DMS153 (cell line): ENCODE data around the gene GLI1.
"Not testable (repeated sequence)": the region's sequence is repeated elsewhere in the genome, so short reads cannot be mapped to it uniquely, and the experiment has no call there.

ENCODE experiments used
- DNase-seq: peaks from one replicate; lab custom pipeline; 2025; lab: John Stamatoyannopoulos, UW

GLI1 gene

DNA sequence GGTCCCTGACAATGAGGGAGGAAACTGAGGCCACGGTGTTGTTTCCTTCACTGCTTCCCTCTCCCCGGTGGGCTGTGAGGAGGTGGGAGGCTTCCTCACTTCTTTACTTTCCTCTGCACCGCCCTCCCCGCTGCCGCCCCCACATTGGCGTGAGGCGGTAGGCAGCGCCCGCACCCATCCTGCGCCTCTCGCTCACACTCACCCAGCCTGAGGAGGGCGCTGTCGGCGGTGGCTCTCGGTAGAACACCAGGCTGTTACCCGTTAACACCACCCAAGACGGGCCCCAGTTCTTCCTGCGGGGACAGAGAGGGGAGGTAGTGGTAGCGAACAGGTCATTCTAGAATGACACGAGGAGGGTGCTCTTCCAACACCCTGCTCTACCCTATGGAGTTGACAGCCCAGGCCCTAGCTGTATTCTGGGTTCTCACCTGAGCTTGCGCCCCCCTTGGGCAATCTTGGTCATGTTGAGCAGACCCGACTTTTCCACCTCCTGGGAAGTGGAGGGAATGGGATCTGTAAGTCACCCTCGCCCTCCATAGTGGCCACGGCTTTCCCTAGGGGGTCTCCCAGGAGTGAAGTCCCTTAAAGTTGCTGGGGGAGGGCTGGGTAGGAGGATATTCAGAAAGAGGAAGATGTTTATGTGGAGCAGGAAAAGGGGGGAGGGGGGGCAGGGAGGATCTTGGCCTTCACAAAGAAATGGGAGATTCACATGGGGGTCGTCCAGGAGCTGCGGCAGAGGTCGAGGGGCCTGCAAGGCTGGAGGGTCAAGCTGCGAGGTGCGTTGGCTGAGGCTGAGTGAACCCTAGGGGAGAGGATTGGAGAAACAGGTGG is 16.8 kb downstream of the GLI1 start:
- DNase-seq = no peak

DNA sequence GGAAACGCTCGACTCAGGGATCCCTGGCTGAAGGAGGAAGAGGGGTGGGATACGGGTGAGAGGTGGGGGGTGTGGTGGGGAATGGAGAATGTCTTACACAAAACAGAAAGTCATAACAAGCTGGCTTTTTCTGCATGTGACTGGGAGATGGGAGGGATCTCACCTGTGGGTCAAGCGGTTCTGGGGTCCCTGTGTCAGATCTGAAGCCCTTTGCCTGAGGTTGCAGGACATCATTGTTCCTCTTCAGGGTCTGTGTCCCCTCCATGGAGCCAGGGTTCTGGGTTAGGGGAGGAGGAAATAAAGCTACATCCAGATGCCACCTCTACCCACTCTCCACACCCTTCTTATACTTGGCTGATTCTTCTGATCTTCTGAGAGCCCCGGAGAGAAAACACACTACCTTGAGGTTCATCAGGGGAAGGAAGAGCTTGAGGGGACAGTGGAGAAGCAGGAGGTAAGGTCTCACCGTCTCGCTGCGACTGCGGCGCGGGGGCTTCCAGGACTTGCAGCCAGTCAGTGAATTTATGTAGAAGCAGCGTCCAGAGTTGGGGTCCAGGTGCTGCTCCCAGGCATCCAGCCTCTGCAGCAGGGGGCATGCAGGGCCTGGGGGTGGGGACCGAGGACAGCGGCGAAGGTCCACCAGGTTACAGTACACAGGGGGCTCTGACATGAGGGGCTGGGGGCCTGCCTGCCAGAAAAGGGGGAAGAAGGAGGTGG is 17.6 kb downstream of the GLI1 start:
- DNase-seq = no peak

DNA sequence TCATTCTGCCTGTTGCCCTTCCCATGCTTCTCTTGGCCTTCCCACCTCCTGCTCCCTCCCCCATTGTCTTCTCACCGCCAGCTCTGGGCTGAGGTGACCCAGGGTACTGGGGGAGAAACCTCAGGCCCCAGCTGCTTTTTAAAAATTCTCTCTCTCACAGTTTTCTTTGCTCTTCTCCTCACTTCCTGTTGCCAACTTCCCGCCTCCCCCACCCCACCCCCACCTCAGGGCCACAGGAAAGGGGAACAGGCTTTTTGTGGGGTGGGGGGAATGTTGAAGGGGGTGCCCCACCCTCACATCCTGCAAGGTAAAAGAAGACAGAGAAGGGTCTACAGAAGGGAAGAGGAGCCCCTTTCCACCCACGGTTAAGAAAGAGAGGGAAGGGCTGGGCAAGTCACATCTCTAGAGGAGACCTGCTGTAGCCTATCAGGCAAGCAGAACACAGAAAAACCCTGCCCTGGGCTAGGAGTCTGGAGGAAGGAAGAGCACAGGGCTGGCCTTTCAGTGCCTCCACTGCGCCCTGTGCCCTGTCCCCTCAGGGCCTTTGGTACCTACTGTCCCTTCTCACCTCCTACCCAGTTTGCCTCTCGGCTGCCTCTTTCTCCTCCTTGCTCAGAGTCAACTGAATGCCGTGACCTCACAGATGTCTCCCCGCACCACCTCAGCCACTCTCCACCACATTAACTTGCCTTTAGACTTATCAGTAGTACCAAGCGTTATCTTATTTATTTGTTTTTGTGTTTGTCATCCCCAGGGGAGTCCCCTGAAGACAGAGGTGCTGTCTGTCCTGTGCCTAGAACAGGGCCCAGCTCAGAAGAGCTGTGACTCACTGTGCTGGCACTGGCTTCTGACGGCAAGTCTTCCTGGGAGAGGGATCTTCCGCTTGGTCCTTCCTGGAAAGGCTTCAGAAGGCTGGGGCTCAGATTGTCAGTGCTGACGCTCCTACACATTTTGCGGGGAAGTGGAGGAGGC is 18.4 kb downstream of the GLI1 start:
- DNase-seq = no peak

DNA sequence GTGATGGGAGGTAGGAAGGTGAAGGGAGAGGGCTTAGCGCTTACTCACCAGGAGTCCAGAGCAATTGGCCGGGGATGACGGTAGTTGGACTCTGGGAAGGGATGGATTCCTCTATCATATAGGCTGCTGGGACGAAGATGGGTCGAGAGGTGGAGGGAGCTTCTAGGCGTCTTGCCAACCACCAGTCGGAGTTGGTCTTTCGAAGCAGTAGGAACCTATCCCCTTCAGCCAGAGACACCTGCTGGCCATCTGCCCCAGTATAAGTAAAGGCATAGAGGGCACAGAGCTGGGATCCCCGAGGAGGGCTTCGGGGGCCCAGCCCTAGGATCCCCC is 19.4 kb downstream of the GLI1 start:
- DNase-seq = no peak

DNA sequence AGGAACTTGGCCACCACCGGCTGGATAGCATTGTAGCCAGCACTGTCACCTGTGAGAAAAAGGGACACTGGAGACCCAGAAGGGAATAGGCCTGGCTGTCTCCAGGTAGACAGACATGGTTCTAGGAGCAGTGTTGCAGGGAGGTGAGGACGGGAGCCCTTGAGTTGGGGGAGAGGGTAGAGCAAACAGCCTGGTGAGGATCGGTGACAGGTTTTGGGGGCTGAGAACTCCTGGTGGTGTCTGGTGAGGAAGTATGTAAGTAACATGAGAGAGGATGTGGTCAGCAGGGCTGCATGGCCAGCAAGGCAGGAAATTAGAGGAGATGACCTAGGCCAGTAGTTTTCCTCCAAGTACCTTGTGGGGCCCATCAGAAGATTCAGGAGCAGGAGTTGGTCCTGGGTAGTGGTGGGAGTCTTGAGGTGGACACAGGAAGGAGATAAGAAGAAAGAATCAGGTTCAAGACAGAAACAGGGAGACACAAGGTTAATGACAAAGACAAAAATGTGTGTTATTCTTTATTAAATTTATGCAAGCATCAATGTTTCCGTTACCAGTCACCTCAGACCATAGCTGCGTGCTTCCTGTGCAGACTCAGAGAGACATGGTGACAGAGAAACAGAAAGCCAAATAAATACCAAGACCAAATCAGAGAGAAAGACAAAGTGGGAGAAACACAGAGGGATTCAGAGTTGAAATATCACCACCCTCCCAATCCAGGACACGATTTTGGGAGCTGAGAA is 20.0 kb downstream of the GLI1 start, which contains the start of gene ARHGAP9:
ARHGAP9 (minus strand) TSS at position 491 of the 740 bp plus-strand sequence; CDS start at position 31, 460 bp downstream.
- DNase-seq = no peak

DNA sequence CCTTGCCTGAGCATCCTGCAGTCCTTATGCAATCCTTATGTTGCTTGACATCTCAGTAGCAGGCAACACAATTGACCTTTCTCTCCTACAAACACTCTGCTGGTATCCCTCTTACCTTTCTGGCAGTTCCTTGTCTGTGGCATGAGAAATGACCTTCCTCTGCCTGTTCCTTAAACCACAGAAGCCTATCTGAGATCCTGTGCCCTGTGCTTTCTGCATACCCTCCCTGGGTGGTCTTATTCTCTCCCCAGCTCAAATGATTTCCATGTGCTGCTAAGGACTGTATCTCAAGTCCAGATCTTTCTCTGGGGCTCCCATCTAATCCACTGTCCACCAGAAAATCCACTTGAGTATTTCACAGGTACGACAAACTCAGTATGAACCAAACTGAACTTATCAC is 22.1 kb downstream of the GLI1 start:
- DNase-seq = no peak

DNA sequence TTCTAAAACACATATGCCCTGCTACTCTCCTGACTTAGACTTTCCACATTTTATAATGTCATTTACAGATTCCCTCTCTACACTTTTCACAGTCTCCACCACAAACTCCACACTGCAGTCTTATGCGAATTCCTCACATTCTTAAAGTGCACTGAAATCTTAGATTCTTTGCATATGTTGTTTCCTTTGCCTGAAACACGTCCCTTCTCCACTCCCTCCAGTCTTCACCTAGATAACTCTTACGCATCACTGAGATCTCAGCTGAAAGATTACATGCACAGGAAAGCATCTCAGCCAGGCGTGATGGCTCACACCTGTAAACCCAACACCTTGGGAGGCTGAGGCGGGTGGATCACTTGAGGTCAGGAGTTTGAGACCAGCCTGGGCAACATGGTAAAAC is 23.9 kb downstream of the GLI1 start:
- no peak for DNase-seq

DNA sequence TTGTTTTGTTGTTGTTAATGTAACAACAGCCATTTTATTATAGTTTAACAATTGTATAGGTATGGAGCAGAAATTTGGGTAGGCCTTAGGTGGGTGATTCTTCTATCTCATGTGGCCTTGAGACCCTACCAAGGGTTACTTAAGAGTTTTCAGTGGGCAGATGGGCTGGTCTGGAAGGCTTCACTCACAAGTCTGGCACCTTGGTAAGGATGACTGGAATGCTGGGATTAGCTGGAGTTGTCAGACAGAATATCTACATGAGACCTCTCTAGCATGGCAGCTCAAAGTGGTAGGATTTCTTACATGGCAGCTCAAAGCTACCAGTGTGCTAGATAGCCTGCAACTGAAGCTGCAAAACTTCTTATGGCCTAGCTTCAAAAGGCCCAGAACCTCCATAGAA is 26.1 kb downstream of the GLI1 start:
- DNase-seq = no peak

DNA sequence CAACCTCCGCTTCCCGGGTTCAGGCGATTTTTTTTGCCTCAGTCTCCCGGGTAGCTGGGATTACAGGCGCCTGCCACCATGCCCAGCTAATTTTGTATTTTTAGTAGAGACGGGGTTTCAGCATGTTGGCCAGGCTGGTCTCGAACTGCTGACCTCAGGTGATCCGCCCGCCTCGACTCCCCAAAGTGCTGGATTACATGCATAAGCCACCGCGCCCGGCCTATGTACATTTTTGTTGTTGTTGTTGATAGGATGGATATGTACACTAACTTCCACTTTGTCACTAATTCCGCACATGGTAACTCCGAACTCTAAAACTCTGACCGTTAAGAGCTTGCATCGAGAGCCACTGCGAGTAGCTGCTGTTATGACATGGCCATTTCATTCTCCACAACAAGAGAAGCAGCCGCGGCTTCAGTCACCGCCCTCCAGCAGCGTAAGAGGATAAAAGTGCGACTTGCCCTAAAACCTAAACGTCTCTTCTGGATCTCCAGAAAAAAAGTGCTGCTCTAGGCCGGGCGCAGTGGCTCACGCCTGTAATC is 27.5 kb downstream of the GLI1 start:
- DNase-seq = no peak

DNA sequence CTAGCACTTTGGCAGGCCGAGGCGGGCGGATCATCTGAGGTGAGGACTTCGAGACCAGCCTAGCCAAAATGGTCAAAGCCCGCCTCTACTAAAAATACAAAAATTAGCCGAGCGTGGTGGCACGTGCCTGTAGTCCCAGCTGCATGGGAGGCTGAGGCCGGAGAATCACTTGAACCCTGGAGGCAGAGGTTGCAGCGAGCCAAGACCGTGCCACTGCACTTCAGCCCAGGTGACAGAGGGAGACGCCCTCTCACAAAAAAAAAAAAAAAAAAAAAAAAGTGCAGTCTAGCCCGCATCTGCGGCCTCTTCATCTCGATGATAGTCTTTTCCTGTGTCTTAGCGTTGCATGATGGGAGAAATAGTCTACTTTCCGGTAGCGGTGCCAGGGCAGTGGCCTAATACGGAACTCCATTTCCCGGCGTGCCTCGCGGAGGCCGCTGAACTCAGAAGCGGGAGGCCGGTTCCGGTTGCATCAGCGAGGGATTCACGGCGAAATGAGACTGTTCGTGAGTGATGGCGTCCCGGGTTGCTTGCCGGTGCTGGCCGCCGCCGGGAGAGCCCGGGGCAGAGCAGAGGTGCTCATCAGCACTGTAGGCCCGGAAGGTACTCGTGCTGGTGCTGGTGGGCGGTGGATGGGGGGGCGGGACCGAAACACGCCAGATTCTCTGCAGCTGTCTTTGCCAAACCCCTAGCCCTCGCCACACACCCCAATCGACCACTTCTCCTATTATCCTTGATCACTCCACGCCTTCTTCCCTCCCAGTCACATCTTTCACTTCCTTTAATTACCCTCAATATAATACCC is 28.2 kb downstream of the GLI1 start, which contains the start of gene MARS1:
MARS1 (plus strand) TSS at position 472 of the 805 bp plus-strand sequence; CDS start at position 495, 23 bp downstream.
- peak; percentile 97 for DNase-seq

DNA sequence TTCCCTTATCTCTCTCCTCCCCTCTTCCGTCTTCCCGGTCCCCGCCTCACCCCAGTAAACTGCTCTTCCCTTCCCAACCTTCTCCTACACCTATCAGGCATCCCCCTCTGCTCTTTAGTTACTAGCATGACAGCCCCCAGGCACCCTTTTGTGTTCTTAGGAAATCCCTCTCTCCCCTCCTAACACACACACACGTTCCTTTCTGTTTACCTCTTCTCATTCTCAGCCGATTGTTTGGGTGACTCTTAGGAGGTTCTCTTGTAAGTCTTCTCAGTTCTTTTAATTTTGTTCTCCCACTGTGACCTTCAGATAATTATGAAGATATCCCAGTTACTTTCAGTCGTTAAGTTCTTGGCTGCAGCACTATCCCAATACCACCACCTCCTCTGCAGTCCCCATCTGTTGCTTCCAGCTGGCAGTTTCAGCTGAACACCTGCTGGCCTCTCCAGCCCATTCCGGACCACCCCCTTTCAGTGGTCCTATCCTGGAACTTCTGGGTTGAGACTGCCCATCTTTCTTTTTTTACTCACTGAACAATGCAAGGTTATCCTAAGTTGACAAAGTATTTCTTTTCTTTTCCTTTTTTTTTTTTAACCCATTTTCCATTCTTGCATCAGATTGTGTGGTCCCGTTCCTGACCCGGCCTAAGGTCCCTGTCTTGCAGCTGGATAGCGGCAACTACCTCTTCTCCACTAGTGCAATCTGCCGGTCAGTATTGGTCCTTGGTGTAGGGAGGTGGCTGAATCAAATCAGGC is 29.0 kb downstream of the GLI1 start:
- no peak for DNase-seq

DNA sequence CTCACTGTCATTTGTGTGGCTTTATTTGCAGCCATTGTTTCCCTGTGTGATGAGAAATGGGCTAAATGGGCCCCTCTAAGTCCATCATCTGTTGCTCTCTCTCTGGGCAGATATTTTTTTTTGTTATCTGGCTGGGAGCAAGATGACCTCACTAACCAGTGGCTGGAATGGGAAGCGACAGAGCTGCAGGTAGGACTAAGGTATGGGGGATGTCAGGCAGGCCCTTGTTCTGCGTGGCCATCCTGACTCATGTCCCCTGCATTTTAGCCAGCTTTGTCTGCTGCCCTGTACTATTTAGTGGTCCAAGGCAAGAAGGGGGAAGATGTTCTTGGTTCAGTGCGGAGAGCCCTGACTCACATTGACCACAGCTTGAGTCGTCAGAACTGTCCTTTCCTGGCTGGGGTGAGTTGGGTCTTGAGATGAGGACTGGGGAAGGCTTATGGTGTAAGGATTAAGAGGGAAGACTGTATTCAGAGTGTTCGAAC is 29.6 kb downstream of the GLI1 start:
- no peak for DNase-seq

DNA sequence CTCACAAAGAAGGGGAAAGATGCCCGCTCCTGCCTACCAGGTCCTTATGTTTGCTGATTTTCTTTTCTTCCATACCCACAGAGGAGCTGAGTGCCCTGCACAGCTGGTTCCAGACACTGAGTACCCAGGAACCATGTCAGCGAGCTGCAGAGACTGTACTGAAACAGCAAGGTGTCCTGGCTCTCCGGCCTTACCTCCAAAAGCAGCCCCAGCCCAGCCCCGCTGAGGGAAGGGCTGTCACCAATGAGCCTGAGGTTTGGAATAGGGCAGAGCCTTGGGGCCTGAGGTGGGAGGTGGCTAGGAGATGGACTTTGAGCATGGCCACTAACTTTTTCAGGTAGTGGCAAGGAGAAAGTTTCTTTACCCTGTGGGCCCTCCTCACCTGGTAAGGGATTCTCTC is 30.5 kb downstream of the GLI1 start:
- no peak for DNase-seq

DNA sequence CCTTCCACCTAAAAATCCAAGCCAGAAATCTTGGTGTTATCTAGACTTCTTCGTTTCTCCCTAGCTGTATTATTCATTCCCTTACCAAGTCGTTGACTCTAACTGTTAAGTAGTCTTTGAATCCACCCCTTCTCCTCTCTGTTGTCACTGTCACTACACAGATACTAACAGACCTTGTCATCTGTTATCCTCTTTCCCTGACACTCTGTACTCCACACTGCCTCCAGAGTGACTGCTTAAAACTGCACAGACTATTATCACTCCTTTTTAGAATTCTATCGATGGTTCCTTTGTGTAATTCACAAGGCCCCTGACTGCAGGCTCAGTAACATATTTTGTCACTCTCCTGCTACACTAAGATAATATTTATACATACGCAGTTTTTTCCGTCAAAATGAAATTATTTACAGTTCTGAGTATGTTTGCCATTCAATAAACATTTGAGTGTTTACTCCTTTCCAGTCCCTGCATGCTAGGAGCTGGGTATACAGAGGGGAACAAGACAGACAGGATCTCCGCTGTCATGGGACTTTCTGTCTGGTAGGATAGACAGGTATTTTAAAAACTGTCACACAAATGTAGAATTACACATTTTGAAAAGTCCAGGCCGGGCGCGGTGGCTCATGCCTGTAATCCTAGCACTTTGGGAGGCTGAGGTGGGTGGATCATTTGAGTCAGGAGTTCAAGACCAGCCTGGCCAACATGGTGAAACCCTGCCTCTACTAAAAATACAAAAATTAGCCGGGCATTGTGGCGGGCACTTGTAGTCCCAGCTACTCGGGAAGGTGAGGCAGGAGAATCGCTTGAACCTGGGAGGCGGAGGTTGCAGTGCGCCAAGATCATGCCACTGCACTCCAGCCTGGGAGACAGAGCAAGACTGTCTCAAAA is 32.1 kb downstream of the GLI1 start:
- no peak for DNase-seq

DNA sequence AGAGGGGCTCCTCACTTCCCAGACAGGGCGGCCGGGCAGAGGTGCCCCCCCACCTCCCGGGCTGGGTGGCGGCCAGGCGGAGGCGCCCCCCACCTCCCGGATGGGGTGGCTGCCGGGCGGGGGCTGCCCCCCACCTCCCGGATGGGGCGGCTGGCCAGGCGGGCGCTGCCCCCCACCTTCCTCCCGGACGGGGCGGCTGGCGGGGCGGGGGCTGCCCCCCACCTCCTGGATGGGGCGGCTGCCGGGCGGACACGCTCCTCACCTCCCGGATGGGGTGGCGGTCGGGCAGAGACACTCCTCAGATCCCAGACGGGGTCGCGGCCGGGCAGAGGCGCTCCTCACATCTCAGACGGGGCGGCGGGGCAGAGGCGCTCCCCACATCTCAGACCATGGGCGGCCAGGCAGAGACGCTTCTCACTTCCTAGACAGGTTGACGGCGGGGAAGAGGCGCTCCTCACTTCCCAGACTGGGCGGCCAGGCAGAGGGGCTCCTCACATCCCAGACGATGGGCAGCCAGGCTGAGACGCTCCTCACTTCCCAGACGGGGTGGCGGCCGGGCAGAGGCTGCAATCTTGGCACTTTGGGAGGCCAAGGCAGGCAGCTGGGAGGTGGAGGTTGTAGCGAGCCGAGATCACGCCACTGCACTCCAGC is 35.6 kb downstream of the GLI1 start:
- not testable (repeated sequence) for DNase-seq

DNA sequence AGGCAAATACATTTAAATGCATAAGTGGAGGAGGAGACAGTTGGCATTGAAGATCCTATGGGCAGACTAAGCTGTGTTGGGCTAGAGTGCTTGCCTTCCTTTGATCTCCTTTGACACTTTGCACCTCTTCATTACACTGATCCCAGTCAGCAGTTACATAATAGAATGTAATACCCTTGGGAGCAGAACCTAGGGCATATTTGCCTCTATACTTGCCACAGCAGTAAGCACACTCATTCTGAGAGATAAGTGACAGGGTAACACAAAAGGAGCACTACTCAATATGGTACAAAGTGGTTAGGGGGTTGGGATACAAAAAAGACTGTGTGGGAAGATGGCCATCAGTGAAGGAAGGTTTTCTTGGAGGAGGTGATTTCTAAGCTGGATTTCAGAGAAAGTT is 37.2 kb downstream of the GLI1 start:
- no peak for DNase-seq

DNA sequence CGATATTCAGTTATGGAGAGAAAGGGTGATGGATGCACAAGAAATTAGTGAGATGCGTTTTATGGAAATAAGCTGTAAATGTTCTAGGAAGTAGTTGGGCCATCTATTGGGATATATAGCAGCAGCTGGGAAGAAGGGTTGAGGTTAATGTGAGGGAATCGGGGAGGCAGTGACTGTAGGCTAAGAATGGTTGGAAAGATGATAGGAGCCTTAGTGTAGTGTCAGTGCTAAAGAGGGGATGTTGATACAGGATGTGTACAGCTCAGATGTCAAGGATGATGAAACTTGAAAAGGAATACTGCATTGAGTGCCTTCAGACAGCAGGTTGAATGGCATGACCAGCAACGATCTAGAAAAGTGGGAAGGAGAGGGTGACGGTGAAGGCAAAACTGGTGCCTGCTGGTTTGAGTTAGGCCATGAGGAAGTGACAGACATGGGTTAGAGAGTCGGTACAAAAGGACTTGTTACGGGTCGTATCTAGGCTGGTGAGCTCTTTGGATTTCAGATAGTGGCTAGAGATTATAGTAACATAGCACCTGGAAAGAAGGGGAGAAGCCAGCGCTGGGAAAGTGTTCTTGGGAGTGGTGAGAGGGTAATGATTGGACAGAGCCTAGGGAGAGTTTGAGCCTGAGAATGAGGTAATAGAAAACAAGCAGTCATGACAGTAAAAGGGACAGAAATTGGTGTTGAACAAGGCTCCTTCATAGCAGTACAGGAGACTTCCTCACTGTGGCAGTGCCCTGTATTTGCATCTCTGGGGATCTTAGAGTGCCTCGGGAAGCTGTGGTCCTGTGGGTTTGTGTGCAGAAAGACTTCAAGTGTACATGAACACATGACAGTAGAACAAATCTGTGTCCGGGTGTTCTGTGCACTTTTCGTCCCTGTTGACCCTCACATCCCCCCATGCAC is 37.9 kb downstream of the GLI1 start:
- no peak for DNase-seq
